ENCODE results near the gene SIGLEC7.

DNA sequence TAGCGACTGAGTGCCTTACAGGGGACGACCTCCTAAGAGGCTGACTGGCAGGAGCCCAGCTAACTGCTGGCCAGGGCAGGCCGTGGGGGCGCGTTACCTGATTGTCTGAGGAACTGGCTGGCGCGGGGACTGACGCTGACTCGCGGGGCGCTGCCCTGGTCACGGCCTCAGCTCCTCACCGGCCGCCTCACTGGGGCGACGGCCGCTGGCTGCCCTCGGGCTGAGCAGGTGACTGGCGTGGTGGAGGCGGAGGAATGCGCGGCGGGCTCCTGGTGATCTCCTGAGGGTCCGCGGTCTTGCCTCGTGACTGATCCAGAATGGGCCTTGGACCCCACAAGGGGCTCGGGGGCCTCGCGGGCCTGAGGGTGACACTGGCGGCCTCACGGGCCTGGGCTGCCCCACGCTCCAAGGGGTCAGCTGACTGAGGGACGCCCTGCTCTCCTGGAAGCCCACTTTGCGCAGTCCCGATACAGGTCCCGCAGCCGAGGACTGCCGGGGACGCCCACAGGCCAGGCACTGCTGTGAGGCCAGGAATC, 39.3 kb downstream of the SIGLEC7 start:
- TF ChIP-seq, protein P1, sequence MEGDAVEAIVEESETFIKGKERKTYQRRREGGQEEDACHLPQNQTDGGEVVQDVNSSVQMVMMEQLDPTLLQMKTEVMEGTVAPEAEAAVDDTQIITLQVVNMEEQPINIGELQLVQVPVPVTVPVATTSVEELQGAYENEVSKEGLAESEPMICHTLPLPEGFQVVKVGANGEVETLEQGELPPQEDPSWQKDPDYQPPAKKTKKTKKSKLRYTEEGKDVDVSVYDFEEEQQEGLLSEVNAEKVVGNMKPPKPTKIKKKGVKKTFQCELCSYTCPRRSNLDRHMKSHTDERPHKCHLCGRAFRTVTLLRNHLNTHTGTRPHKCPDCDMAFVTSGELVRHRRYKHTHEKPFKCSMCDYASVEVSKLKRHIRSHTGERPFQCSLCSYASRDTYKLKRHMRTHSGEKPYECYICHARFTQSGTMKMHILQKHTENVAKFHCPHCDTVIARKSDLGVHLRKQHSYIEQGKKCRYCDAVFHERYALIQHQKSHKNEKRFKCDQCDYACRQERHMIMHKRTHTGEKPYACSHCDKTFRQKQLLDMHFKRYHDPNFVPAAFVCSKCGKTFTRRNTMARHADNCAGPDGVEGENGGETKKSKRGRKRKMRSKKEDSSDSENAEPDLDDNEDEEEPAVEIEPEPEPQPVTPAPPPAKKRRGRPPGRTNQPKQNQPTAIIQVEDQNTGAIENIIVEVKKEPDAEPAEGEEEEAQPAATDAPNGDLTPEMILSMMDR (IDR thresholded peaks at IDR 0.05), result no peak
- TF ChIP-seq POLR2A (IDR thresholded peaks at IDR 0.05), result no peak
